GM12864 (cell line): ENCODE results near the gene FRA10AC1.

Experiments
- DNase-seq: peaks from one replicate; pipeline ENCODE4 v3.0.0-alpha.2; 2011; ENCODE audit warnings: low read depth
- H3K4me3 ChIP-seq: 2 replicates; pipeline ENCODE4 v1.5.1; 2011; ENCODE audit warnings: mild to moderate bottlenecking, low read depth, low read length, control low read depth
- TF ChIP-seq, protein P1 (sequence below): IDR thresholded peaks from 2 replicates; pipeline ENCODE4 v1.5.1; 2011; ENCODE audit warnings: low read depth, mild to moderate bottlenecking, moderate library complexity, low read length, control low read depth, inconsistent platforms; ENCODE audit errors: missing control alignments

Gene FRA10AC1, protein sequence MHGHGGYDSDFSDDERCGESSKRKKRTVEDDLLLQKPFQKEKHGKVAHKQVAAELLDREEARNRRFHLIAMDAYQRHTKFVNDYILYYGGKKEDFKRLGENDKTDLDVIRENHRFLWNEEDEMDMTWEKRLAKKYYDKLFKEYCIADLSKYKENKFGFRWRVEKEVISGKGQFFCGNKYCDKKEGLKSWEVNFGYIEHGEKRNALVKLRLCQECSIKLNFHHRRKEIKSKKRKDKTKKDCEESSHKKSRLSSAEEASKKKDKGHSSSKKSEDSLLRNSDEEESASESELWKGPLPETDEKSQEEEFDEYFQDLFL

DNA sequence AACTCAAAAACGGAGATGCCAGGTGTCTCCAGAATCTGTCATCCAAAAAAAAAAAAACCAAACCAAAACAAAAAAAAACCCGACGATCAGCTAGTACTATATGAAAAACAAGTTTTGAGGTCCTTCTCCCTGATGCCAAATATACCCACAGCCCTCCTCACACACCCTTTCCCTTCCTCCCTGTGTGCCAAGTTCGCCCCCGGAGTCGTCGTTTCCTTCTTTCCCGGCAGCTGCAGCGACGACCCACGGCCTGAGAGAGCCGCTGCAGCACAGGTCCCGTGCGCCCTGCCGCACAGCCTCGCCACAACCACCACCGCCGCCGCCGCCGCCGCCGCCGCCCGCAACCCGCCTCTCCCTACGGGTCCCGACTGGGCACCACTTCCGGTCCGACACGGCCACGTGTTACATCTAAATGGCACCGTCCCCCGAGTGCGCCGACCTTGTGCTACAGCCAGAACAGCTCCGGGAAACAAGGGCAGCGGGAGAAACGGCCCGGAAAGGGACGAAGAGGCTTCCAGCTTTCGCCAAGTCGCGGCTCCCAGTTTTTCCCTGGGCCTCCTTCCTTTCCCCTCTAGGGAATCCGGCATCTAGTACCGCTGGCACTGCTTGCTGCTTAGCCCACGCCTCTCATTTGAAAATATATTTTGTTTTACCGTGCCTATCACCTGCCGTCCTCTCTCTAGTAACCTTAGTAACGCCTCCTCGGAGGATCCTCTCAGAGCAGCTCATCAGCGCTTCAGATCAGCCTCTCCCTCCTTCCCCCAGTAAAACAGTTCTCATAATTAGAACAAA, at the start of gene FRA10AC1:
FRA10AC1 (minus strand) TSS at position 383 of the 792 bp plus-strand sequence. CDS start 2,486 bp downstream, outside the sequence.
- TF ChIP-seq, protein P1, sequence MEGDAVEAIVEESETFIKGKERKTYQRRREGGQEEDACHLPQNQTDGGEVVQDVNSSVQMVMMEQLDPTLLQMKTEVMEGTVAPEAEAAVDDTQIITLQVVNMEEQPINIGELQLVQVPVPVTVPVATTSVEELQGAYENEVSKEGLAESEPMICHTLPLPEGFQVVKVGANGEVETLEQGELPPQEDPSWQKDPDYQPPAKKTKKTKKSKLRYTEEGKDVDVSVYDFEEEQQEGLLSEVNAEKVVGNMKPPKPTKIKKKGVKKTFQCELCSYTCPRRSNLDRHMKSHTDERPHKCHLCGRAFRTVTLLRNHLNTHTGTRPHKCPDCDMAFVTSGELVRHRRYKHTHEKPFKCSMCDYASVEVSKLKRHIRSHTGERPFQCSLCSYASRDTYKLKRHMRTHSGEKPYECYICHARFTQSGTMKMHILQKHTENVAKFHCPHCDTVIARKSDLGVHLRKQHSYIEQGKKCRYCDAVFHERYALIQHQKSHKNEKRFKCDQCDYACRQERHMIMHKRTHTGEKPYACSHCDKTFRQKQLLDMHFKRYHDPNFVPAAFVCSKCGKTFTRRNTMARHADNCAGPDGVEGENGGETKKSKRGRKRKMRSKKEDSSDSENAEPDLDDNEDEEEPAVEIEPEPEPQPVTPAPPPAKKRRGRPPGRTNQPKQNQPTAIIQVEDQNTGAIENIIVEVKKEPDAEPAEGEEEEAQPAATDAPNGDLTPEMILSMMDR: peak; percentile 51
- H3K4me3 ChIP-seq: peak within 1 kb of the TSS; percentile 97
- DNase-seq: peak; percentile 83

DNA sequence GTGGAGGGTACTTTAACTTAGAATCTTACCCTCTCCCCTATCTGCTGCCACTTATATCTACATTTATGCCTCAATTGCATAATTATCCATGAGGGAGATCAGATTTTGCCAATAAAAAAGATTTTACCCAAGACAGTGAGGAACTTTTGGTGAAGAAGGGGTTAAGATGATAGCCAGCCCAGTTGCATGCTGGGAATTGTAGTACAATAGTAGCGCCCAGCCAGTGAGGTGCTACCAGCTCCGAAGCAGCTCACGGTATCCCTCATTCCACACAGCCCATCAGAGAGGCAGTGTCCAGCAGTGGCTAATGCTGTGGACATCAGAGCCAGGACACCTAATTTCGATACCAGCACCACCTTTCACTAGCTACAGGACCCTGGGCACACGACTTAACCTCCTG, 49.4 kb upstream of the FRA10AC1 start:
- no peak overlapping the region for H3K4me3 ChIP-seq
- DNase-seq: no peak
- TF ChIP-seq, protein P1: no peak

DNA sequence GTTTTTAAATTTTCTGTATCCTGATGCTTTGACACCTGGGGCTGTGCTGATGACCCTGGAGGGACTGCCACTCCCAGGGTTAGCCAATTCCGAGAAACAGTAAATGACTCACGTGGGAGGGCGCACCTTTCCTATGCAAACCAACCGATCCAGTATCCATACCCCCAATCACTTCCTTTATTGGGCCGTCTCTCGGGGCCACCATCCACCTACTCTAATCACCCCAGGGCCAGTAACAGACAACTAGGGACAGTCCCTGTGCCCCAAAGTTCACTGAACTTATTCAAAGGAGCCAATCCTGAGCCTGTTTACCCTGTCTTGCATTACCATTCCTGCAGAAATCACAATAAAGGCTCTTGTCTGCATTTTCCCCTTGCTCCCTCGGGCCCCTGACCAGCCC, 48.7 kb upstream of the FRA10AC1 start:
- no peak for DNase-seq

DNA sequence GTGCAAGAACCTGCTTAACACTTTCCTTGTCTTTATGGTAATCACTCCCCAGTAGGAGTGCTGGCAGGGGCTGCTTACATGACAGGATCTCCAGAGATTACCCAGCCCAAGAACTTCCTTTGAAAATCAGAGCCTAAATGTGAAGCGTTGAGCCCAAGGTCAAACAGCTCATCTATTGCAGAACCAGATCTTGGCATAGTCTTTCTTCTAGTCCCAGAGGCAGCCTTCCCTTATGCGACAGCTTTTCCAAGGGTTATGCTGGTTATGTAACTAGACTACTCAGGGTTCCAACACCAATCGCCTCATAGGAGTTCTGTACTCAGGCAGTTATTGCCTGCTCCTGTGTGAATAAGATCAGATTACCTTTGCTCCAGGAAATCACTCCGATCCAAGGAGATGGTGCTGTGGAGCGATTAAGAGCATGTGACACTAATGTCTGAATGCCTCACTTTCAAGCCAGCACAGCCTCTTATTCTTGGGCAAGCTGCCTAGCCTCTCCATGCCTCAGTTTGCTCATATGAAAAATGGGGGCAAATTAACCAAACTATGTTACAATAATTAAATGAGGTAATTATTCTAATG, 46.9 kb upstream of the FRA10AC1 start:
- TF ChIP-seq, protein P1: no peak
- DNase-seq: no peak
- H3K4me3 ChIP-seq: no peak overlapping the region

More for the DNA sequence above, 48.7 kb upstream of the FRA10AC1 start:
- no peak overlapping the region for H3K4me3 ChIP-seq
- TF ChIP-seq, protein P1: no peak

DNA sequence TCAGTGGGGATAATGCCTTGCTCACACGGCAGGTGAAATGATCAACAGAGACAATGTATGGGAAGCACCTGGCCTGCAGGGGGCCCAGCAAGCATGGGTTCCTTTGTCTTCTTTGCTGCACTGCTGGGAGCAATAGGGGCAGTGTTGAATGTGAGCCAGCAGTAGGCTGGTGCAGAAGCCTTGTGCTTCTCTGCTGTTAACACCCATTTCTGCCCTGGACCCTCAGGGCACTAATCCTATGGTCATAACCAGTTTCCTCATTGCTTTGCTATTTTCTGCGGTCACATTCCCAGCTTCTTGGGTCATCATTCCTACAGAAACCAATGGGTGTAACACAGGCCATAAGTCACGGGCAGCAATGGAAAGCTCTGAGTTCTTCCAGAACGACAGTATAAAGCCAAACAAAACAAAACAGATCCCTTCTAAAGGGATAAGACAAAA, 44.5 kb upstream of the FRA10AC1 start:
- DNase-seq: no peak
- TF ChIP-seq, protein P1: peak; percentile 67
- no peak overlapping the region for H3K4me3 ChIP-seq

DNA sequence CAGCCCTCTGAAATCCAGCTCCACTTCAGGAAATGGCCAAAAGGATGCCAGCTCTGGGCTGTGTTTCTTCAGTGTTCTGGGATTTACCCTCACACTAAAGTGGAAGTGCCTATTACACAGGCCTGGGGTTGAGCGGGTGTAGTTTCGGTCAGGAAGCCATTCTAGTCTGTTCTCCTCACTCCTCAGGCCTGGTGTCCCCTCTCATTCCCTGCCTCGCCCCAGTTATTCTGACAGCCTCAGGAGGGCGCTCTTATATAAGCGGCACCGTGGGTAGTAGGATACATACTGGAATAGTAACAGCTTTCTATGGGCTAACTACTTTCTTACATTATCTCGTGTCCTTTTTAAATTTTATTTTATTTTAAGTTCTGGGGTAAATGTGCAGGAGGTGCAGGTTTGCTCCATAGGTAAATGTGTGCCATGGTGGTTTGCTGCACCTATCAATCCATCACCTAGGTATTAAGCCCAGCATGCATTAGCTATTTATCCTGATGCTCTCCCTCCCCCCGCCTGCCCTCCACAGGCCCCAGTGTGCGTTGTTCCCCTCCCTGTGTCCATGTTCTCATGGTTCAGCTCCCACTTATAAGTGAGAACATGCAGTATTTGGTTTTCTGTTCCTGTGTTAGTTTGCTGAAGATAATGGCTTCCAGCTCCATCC, 43.1 kb upstream of the FRA10AC1 start:
- no peak for DNase-seq
- TF ChIP-seq, protein P1: peak; percentile 27
- H3K4me3 ChIP-seq: no peak overlapping the region
